Stimulated activated CD8-positive, alpha-beta memory T cell treated with anti-CD3 and anti-CD28 coated beads, Interleukin-15, amount 100 ng/mL, for 48 hours (primary cell): ENCODE measurements around the gene CNTNAP2.

Experiments used
- DNase-seq, 2 donors: peaks; one replicate each; pipeline ENCODE4 v3.0.0-alpha.2; 2020; ENCODE audit warnings: low read depth in 2 of 2

The CNTNAP2 gene

DNA sequence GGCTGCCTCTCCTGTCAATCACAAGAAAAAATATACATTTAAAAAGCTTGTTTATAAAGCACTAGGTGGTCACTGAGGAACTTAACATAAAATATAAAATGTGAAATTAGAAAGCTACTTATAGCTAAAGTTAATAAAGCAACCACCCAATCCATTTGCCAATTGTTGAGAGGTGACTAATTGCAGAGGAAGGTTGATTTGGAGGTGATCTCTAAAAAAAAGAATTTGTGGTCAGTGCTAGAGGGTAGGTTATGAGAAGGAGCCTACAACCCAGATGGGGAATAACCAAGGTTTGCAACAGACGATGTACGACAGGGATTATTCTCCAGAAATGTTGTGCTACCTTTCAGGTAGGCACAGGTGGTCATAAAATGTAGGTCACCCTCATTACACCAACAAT, 2029.7 kb downstream of the CNTNAP2 start:
- DNase-seq: no peak

DNA sequence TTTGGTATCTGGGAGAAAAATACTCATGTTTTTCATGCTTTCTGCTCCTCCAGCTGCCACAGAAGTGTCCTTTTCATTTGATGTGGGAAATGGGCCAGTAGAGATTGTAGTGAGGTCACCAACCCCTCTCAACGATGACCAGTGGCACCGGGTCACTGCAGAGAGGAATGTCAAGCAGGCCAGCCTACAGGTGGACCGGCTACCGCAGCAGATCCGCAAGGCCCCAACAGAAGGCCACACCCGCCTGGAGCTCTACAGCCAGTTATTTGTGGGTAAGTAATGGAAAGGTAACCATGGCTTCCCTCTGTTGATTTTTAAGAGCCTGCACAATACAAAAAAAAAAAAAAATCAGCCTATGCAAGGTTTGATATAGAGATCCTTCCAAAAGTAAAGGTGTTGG, 2030.8 kb downstream of the CNTNAP2 start:
- DNase-seq: no peak

DNA sequence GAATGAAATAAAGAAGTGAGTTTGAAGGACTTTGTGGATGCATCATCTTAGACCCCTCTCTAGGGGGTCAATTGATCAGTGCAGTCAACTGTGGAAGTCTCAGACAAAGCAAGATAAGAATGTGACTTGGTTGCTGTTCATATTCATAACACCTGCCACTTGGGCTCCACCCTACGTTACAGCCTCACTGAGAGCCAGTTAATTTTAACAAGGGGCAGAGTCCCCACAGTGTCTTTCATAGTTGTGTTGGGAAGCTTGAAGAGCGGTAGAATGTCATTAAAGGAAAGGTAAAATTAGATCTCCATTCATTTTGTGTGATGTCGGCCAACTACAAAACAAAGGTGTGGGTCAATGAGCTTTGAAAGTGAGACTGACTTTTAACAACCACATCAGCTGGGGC, 2031.9 kb downstream of the CNTNAP2 start:
- no peak for DNase-seq

DNA sequence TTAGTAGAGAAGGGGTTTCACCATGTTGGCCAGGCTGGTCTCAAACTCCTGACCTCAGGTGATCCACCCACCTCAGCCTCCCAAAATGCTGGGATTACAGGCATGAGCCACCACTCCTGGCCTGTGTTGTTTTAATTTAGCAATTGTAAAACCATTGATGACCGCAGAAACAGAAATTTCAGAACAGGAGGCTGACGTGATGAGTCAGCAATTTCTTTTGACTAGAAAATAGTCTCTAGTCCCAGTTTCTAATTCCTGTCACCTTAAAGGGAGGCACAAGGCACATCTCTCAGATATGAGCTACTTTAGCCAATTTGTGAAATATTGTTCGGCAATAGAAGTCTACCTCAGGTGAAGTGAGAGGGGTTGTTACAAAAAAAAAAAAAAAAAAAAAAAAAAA, 2033.1 kb downstream of the CNTNAP2 start:
- DNase-seq: no peak

DNA sequence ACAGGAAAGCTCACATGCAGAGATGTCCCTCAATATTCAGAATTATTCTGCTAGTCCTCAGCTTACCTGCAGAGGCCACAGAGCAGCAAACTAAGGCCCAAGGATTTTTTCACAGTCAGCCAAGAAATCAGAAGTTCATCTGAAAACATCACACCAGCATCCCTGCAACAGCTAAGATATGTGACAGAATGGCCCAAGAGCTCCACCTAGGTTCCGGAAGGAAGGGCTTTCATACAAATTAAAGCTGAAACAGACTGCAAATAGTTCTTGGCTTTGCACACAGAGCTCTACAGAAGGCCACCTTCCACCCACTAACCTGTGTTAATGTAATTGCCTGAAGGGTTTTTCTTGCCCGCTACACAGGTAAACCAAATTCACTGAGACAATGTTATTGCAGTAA, 2035.2 kb downstream of the CNTNAP2 start:
- DNase-seq: no peak

DNA sequence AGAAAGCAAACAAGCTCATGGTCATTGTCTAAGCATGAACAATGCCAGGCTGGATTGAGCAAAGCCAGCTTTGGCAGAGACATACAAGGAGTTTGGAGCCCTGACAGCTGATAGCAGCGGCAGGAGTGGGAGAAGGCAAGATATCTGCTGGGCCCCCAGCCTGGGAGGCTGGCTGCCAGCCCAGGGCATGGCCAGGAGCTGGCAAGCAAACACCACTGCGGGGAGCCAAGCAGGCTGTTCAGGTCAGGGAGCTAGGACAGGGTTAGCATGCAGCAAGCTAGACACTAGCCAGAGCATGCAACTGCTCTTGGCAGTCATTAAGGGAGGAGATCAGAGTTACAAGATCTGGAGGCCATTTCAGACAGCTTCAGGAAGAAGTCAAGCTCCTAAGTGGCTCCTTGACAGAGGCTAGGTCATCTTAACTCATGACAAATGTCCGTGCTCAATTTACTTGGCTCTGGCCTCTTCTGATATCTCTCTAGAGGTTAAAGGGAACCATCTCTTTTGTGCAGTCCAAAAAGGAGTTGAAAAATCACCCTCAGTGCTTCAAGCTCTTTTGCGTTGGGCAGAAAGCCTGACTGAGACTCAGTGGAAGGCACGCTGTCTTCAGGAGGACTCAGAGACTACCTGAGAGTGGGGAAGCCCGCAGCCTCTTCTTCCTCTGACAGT, 2037.1 kb downstream of the CNTNAP2 start:
- DNase-seq: no peak

DNA sequence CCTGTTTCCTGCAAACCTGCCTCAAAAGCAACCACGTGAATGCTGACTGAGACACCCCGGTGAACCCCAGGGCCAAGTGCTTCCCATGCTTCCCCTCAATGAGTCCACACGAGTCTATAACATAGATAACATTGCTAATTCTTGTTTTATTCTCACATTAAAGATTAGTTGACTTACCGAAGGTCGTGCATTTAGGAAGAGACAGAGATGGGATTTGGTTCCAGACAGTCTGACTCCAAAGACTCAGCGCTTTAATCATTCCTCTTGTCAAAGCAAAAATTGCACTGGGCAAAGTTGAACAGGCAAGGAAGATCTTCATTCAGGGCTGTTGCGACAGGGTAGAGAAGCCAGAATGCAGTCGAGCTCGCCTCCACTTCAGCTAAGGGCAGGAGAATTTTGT, 2038.4 kb downstream of the CNTNAP2 start:
- no peak for DNase-seq

DNA sequence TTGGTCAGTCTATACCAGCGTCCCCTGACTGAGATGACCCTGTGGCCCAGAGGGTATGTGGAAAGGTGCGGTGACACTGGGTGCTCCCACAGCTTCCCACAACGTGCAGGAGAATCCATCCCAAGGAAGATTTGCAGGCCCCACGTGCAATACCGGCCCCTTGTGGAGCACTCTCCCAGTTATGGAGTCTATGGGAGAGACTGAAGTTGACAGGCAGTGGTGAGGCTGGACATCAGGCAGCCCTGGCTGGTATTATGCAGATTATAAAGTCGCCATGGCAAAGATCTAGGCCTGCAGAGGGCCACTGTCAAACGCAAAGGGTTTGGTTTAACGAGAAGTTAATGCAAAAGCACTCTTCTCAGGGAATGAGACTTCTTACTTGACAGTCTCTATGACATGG, 2039.2 kb downstream of the CNTNAP2 start:
- DNase-seq: no peak

DNA sequence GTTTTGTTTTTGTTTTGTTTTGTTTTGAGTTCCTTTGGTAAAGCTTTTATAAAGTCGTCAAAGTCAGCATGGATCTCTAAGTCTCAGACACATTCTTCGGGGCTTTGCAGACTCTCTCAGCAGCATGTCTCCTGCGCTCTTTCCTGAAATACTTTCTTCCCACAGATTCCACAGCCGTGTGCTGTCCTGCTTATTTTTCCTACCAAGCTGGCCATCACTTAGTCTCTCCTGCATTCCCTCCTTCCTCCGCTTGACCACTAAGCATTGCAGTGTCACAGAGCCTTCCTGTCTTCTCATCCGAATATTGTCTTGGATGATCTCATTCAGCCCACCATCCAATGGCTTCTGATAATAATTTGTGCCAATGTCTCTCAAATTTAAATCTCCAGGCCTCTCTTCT, 2039.6 kb downstream of the CNTNAP2 start:
- no peak for DNase-seq

DNA sequence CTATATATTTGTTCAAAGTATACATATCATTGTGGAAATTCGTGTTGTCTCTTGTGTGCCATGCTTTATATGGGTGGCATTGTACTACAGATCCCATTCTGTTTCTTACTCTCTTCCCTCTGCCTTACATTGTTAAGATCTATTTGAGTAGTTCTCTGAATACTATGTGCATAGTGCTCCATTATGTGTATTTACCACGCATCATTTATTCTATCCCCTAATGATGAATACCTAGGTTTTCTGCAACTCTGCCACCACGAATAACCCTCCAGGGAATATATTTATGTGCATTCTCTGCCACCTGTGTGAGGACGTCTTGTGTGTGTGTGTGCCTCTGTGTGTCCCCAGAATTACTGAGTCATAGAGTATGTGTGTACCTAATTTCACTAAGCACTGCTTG, 2042.7 kb downstream of the CNTNAP2 start:
- no peak for DNase-seq

DNA sequence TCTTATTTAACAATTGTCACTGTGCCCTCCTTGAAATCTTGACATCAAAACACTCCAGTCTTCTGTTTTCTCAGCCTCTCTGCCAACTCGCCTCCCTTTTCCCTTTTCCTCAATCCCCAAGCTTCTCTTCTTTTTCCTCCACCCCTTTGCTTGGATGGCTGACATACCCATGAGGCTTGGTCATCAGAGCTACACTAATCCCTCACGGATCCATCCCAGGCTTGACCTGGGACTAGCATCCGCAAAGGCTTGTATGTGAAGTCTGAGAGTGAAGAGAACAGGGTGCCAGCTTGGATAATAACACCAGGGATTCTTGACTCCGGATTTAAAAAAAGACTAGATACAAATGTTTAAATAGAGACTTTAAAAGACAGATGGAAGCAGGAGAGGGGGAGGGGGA, 2045.2 kb downstream of the CNTNAP2 start:
- no peak for DNase-seq

DNA sequence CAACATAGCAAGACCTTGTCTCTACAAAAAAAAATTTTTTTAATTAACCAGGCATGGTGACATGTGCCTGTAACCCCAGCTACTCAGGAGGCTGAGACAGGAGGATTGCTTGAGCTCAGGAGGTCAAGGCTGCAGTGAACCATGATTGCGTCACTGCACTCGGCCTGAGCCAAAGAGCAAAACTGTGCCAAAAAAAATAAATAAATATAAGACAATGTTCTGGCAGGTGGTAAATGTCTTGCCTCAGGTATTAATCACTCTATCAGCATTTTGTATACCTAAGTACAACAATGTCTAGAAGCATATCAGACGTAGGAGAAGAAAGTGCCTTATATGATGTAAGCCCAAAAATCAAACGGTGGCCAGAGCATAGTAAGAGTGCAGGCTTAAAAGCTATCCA, 2046.2 kb downstream of the CNTNAP2 start:
- no peak for DNase-seq

DNA sequence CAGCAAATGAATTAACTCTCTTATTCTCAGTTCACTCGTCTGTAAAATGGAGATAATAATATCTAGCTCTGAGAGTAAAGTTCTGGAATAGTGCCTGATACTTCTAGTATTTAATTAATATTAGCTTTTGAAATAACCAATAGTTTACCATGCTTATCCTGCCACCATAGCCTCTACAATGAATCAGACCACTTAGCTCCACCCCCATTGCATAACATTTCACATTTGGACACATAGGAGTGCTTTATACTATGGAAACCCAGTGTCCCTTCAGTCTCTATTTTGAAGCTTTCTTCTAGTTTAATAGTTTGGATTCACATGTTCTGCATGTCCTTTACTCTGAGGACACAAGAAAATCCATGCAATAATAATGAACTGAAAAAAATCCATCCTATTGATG, 2046.6 kb downstream of the CNTNAP2 start:
- DNase-seq: no peak

DNA sequence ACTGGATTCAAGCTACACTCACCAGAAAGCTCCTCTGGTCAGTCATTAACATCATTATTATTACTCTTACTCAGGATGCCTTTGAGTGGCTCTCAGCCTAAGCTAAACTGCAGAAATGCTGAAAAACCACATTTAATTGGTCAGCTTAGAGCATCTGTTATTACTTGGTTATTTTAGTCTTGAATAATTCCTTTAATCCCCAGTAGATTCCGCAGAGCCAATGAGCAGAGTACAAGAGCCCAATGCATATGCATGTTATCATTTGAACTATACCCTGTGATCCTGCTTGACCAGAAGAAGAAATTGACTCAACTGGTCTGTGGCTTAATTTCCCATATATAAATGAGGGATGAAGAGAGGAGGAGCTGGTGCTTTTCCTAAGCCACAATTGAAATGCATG, 2056.3 kb downstream of the CNTNAP2 start:
- DNase-seq: no peak

DNA sequence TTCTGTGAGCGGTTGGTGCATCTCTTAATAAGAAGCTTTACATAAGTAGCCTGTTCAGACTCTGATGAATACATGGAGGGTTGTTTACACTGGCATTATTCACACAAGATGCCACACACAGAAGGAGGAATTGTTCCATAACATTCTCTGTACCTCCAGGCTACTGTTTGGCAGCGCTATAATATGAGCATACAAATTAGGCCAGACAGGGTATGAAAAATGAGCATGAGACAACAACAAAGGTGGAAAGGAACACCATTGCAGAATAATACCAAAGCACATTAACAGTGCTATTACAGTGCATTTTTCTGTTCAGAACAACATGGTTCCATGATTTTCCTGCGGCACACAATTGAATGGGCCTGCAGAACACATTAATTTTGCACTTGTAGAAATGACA, 2056.8 kb downstream of the CNTNAP2 start:
- no peak for DNase-seq

DNA sequence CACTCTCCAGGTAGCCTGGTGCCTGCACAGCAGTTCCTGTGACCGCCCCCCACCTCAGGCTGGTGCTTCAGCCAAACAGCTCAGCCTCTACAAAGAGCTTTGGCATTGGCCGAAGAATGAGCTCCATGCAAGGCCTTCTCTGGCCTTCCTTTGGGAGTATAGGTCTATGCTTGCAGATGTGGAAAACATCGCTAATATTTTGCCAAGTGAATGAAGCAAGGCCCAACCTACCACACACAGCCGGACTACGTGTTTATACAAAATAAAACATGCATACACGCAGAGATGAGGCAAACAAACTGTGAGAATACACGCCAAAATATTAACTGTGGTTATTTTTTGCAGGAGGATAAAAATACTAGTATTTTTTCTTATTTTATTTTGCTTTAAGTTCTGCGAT, 2057.8 kb downstream of the CNTNAP2 start:
- no peak for DNase-seq

DNA sequence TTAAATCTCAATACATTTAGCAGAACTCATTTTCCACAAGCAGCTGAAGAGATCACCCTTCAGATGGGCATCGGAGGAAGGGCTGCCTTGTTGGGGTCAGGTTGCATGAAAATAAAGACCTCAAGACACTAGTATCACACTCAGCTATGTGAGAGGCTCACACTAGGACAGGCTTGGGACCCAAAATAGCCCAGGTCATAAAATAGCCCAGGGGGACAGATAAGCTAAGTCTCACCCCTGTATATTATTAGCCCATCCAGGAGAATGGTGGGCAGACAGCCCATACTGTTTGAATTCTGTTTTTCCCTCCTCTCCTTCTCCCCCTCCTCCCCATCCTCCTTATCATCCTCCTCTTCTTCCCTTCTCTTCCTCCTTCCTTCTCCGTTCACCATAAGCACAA, 2058.9 kb downstream of the CNTNAP2 start:
- no peak for DNase-seq

DNA sequence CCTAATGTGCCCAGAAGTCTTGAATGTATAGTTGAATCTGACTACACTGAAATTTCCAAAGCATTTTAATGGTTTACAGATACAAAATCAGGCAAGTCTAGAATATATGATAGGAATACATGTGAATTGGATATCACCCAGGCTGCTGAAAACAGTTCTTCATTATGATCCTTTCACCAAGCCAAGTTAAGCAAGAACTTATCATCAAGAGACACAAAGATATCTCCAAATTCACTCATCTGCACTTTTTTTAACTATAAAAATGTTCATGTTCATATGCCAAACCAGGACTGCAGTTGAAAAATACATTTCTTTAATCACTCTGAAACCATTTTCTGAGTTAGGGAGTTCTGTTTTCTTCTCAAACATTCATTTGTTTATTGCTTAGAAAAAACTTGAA, 2061.4 kb downstream of the CNTNAP2 start:
- no peak for DNase-seq

DNA sequence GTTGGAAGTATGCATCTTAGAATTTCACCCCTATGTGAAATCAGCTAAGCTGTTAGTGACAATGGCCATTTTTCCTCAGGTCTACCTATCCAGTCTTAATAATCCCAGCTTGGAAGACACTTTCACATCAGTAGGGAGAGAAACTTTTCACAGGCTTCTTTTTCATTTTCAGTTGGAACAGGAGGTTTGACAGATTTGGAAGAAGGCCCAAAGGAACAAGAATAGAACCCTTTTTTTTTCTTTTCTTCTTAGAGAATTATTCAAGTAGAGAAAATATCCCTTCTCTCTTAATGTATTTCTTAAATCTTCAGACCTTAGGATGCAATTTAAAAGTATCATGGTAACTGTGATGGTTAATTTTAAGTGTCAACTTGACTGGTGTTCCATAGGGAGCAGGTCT, 2063.5 kb downstream of the CNTNAP2 start:
- no peak for DNase-seq

DNA sequence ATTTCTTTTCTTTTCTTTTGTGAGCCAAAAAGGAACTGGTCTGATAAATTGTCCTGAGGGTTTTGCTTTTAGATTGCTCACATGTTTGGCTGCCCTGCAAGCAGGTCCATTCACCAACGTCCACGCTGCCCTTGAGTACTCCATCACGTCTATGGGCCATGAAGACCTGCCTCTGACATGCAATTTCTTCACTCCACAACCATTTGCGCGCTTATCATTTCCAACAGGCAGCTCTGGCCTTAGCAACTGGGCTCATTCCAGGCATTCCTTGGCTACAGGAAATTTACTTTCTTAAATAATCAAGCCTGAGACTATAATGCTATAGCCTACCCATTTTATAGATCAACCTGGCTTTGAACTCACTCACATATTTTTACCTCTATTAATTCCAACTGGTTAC, 2065.7 kb downstream of the CNTNAP2 start:
- no peak for DNase-seq

DNA sequence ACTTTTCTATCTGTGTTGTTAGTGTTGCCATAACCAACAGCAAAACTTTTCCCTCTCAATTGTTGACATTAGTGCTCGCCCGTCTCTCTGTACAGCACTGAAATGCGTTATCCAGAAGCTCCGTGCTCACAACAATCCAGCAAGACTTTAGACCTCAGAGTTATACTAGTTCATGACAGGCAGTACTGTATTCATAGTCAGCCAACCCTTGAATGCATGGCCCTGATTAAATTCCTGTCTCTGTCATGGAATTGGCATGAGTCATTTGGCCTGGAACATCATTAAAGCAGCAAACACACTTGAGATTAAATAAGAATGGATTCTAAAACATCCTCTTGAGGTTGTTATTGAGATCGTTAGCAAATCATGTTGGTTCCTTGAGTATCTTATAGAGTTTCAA, 2068.4 kb downstream of the CNTNAP2 start:
- DNase-seq: no peak

DNA sequence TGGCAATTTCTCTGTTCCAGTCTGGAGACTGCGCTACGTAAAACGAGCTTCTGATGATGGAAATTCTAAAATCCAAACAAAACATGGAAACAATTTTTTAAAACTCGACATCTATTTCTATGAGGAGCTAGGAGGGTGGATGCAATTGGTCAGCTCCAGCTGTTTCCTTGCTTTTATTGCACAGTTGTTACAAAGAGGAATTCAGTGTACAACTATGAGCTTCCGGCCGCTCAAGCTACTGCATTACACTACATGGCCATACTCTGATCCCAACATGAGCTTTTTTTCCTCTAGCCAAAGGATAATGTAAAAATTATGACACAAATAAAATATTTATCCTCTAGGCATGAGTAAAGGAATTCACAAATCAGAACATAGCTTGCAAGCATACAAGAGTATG, 2070.9 kb downstream of the CNTNAP2 start:
- DNase-seq: no peak

DNA sequence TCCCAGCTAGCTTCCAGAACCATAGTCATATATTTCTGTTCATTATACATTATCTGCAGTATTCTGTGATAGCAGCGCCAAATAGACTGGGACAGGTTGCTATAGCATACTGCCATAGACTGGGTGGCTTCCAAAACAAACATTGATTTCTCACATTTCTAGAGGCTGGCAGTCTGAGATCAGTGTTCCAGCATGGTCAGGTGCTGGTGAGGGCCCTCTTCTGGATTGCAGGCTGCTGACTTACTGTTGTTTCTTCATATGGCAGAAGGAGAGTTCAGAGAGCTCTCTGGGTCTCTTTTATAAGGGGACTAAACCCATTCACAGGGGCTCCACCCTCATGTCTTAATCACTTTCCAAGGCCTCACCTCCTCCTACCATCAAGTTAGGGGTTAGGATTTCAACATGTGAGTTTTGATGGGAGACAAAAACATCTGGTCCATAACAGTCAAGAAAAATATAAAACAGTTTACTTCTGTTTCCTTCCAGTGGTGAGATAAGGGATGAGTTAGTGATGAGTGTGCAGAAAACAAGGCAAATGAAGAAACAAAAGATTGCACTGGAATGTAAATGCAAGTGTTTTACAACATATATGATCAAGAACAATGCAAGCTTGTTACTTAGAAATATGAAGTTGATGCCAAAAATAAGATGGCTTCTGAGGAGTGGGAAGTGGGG, 2074.9 kb downstream of the CNTNAP2 start:
- no peak for DNase-seq

DNA sequence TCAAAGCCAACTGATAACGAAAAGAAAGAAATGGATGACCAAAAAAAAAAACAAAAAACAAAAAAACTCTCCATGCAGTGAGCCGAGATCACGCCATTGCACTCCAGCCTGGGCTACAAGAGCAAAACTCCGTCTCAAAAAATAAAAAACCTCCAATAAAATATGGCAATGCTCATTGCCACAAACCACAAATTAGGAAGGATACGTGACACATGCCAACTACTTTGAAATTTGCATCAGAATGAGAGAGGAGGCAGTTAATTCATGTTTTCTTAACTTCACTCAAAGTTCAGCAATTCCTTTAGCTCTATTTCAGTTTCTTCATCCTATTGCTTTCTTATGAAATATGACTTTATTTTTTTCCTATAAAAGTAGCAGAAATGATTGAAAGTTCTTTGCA, 2075.9 kb downstream of the CNTNAP2 start:
- no peak for DNase-seq
